ES-I3 (cell line): ENCODE data around the gene FAM3C.
"Not testable (repeated sequence)": the region's sequence is repeated elsewhere in the genome, so short reads cannot be mapped to it uniquely, and the experiment has no call there.

Source experiments
- H3K36me3 ChIP-seq: 2 replicates; pipeline ENCODE4 v1.6.1; 2013; ENCODE audit warnings: mild to moderate bottlenecking, low read length, control low read depth, moderate library complexity; ENCODE audit not compliant: insufficient read depth
- H3K4me1 ChIP-seq: 2 replicates; pipeline ENCODE4 v1.6.1; 2013; ENCODE audit warnings: mild to moderate bottlenecking, control low read depth, low read length; ENCODE audit not compliant: insufficient read depth
- H3K9ac ChIP-seq: 2 replicates; pipeline ENCODE4 v1.6.1; 2013; ENCODE audit warnings: low read depth, mild to moderate bottlenecking, low read length, moderate library complexity
- H3K9me3 ChIP-seq: 2 replicates; pipeline ENCODE4 v1.6.1; 2013; ENCODE audit warnings: mild to moderate bottlenecking, low read length, moderate library complexity; ENCODE audit not compliant: control insufficient read depth, insufficient read depth

Gene FAM3C

DNA sequence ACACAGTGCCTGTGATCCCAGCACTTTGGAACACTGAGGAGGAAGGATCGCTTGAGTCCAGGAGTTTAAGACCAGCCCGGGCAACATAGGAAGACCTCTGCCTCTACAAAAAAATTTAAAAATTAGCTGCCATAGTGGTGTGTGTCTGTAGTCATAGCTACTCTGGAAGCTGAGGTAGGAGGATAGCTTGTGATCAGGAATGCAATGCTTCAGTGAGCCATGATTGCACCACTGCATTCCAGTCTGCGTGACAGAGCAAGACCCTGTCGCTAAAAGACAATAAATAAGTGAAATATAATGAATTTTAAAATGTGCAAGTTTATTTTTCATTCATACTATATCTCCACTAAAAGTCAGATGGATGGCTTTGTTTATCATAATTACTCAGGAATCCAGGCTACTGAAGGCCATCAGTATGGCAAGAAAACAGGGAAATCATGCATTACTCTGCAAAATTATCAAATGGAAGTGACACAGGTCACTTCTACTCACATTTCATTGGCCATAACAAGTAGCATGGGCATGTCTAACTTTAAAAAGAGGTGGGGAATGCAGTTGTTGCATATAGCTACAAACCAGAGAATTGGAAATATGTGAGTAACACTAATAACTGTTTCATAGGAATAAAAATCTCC, 32.9 kb upstream of the FAM3C start:
- Histone ChIP-seq H3K36me3 (no peaks in the 10 kb centered on the region; the same call in 1 of the 2 replicates), H3K4me1 (no peaks in the 10 kb centered on the region), H3K9ac (no peak overlapping the region), H3K9me3 (no peaks in the 10 kb centered on the region)

DNA sequence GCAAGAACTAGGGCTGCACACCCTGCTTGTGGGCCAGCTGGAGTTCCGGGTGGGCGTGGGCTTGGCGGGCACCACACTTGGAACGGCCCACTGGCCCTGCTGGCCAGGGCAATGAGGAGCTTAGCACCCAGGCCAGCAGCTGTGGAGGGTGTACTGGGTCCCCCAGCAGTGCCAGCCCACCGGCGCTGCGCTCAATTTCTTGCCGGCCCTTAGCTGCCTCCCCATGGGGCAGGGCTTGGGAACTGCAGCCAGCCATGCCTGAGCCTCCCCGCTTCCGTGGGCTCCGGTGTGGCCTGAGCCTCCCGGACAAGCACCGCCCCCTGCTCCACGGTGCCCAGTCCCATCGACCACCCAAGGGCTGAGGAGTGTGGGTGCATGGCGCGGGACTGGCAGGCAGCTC, 25.6 kb upstream of the FAM3C start:
- not testable (repeated sequence) for H3K36me3 ChIP-seq, H3K9me3 ChIP-seq, H3K9ac ChIP-seq, H3K4me1 ChIP-seq

DNA sequence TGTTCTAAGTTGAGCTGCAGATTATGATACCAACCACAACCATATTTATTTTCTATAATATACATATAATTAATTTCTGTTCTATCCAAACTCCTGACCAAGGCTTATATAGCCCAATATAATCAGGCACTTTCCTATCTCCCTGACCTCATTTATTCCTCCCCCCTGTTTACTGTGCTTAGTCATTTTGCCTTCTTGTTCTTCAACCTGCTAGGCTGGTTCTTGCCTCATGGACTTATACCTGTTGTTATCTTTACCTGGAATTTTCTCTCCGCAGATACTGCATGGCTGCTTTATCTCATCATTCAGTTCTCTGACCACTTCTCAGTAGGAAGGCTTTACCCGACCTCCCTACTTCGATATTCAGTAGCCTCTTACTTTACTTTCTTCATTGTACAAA, 24.9 kb upstream of the FAM3C start:
- no peaks in the 10 kb centered on the region for H3K4me1 ChIP-seq
- no peaks in the 10 kb centered on the region for H3K9me3 ChIP-seq
- no peak overlapping the region for H3K9ac ChIP-seq
- no peaks in the 10 kb centered on the region for H3K36me3 ChIP-seq

DNA sequence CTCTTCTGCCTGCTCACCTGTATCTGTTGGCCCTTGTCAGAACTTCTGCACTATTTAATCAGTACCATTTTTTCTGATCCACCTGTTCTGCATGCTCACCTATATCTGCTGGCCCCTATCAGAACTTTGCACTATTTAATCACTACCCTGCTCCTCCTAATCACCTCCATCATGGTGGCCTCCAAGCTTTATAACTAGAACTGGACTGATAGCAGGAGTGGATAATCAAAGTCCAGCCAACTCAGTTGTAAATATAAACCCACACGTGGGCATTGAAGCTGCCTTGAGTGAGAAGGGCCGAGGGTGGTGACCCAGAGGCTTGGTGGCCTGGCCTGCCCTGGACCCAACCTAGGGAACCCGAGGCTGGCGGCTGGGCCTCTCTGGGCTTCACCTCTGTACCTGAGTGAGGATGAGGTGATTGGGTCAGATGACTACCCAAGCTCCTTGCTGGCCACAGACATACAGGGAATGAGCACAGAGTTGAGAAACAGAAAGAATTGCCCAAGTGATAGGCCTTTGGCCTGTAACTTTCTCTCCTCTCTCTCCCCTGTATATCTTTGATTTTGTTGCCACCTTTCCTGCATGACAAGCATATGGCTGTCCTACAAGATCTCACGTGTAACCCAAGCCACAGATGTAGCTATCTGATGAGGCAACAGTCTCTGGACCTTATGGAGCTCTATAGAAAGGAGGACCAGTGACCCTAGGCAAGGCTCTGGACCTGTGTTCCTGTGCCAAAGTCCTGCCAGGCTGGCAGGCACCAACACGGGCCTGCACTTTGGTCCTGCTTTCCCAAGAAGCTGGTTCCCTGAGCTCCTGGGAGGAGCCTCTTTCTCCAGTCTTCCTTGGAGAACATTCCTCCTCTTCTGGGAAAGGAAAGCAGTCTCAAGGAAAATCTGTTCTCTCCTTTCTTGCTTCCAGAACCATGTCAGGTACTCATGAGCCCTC, 23.4 kb upstream of the FAM3C start:
- Histone ChIP-seq H3K4me1 (no peaks in the 10 kb centered on the region), H3K9me3 (no peaks in the 10 kb centered on the region), H3K9ac (no peak overlapping the region), H3K36me3 (no peaks in the 10 kb centered on the region)

DNA sequence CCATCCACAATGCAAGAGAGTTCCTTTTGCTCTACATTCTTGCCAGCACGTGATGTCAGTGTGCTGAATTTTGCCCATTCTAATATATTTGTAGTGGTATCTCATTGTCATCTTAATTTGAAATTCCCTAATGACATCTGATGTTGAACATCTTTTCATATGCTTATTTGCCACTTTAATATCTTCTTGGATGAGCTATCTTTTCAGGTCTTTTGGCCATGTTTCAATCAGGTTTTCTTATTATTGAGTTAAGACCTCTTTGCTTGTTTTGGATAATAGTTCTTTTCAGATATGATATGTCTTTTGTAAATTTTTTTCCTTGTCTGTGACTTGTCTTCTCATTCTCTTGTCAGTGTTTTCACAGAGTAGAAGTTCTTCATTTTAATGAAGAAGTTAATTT, 20.4 kb upstream of the FAM3C start:
- Histone ChIP-seq H3K9ac (no peak overlapping the region), H3K36me3 (no peaks in the 10 kb centered on the region), H3K9me3 (no peaks in the 10 kb centered on the region), H3K4me1 (peaks cover 3% of the 10 kb centered on the region; the same call in 1 of the 2 replicates)

DNA sequence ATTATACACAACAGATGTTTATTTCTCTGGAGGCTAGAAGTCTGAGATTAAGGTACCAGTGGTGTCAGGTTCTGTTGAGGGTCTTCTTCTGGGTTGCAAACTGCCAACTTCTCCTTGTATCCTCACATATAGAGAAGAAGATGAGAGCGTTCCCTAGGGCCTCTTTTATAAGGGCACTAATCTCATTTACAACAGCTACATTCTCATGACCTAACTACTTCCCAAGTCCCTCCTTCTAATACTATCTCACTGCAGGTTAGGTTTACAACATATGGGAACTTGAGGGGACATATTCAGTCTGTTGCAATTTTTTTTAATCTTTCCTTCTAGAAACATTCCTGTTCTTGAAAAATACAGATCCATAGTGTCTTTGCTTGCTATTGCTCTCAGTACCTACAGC, 18.3 kb upstream of the FAM3C start:
- Histone ChIP-seq H3K36me3 (no peaks in the 10 kb centered on the region), H3K9me3 (no peaks in the 10 kb centered on the region), H3K9ac (no peak overlapping the region), H3K4me1 (peaks cover 3% of the 10 kb centered on the region; the same call in 1 of the 2 replicates)

DNA sequence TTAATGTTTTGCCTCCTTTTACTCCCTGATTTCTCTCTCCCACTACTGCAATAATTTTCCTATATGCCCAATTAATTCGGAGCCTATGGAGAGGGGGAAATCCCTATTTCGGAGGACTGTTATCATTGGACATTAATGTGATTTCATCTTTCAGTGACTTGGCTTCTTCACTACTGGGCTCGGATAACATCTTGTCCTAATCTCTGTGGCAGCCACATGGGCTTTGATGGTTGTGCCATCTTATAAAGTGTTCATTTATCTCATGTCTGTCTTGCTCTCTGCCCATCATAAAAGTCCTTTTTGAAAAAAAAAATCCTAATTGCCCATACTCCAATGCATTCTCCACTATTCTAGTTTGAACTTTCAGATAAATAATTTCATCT, 15.5 kb upstream of the FAM3C start:
- Histone ChIP-seq H3K9ac (no peak overlapping the region), H3K4me1 (peaks cover 3% of the 10 kb centered on the region; the same call in 1 of the 2 replicates), H3K36me3 (no peaks in the 10 kb centered on the region), H3K9me3 (no peaks in the 10 kb centered on the region)

DNA sequence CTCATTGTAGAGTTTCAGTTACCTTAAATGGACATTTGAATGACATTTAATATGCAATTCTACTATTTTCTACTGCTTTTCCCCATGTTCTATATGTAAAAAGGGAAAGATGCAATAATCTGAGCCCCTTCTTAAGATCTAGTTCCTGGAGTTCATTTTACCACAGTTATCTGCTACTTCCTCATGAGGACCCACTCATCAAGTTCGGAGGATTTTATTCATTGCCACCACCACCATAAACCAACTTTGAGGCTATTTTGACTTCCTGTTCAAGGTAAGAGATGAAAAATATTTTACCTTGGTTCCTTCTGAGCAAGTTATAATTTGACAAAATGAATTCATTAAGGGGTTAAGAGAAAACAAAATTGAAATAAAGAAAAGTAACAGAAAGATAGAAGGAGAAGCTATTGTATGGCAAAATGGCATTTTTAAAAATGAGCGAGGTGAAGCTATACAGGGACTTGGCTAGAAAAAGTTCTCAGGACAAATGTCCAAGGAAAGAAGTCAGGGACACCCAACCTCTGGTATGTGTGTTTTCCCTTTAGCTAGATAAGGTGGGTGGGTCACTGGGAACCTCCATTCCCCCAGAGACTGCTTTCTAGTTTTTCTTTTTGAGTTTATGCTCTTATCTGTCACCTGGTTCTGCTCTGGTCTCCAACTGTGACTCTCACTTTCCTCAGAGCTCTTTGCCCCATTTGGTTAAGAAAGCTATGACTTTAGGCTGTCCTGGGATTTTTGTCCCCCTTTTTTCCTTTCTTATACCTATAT, 14.9 kb upstream of the FAM3C start:
- no peak overlapping the region for H3K9ac ChIP-seq
- no peaks in the 10 kb centered on the region for H3K9me3 ChIP-seq
- no peaks in the 10 kb centered on the region for H3K36me3 ChIP-seq
- H3K4me1 ChIP-seq, result peaks cover 3% of the 10 kb centered on the region; the same call in 1 of the 2 replicates

DNA sequence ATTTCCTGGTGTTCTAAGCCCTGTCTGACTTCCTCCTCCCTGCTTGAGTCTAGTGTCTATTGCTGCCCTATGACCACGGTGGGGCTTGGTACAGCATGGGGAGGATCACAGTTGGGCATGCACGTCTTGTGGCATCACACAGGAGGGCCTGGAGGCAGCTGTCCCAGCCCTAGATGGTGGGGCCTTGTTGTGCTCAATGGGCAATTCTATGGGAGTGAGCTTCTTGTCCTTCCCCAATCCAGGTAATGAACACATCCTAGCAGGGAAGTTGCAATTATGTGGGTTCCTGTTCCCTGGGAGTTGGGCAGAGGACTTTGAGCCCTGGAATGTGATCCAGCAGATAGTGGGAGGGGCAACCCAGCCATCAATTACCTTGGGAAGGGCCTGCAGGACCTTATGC, 10.8 kb upstream of the FAM3C start:
- Histone ChIP-seq H3K4me1 (peaks cover under 1% of the 10 kb centered on the region; the same call in 1 of the 2 replicates), H3K9ac (no peak overlapping the region), H3K36me3 (no peaks in the 10 kb centered on the region), H3K9me3 (no peaks in the 10 kb centered on the region)

DNA sequence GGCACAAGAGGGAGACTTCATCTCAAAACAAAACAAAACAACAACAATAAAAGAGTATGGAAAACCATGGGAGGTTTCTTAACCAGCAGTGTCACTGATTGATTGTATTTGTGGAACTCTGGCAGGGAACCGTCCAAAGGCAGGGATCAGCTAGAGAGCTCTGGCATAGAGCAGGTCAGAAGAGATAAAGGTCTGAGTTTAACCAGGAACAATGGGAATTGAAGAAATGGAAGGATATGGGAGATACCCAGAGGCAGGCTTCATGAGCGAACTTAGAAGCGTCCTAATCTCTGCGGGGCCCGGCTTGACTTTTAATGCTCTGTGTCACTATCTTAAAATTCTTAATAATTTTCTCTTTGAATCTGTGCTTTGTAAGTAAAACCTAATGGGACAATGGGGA, 10.4 kb upstream of the FAM3C start:
- Histone ChIP-seq H3K4me1 (no peaks in the 10 kb centered on the region), H3K9ac (no peak overlapping the region), H3K9me3 (no peaks in the 10 kb centered on the region), H3K36me3 (no peaks in the 10 kb centered on the region)

DNA sequence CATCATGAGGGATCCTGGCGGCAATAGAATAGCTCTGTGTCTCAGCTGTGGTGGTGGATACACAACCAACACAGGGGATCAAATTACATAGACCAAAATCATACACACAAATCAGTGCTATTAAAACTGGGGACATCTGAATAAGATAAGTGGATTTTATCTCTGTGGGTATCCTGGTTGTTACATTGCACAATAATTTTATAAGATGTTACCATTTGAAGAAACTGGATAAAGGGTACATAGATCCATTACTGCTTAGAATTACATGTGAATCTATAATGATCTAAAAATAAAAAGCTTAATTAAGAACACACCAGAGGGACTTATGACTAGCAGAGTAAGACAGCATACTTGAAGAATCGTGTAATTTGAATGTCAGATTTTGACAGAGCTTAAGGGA, 8.2 kb upstream of the FAM3C start:
- Histone ChIP-seq H3K9ac (no peak overlapping the region), H3K36me3 (no peaks in the 10 kb centered on the region), H3K4me1 (no peaks in the 10 kb centered on the region), H3K9me3 (no peaks in the 10 kb centered on the region)

DNA sequence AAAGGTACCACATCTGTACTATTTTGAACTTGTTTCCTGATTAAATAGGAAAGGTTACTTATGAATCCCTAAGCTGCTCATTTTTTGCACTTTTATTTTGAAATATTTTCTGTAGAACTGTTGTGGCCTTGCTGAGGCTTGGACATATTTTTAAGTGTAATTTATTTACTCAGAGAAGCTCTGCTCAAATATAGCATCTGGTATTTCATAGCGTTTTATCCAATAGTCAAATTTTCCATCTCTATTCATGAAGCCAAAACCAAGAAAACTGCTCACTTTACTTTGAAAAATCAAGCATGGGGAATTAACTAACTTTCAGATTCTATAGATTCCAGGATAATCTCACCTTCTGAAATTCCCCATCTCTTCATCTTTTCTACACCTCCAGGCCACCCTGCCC, 6.6 kb upstream of the FAM3C start:
- Histone ChIP-seq H3K9me3 (no peaks in the 10 kb centered on the region), H3K4me1 (no peaks in the 10 kb centered on the region), H3K9ac (no peak overlapping the region), H3K36me3 (no peaks in the 10 kb centered on the region)

DNA sequence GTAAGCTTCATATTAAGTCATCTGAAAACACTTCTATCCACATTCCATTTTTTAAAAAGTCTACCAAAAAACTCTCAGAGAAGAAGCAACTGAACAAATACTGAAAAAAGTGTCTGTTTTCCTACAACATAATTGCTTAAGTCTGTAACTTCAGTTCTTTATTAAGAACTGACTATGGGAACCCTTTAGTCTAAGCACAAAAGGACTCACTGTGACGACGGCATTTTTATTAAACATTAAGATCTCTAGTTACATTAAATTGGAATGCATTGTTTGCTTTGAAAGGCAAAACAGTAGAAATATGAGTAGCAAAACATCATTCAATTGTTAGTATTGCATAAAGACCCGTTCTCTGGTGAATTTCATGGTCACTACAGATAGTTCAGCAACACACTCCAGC, 5.8 kb upstream of the FAM3C start:
- no peak overlapping the region for H3K9ac ChIP-seq
- no peaks in the 10 kb centered on the region for H3K4me1 ChIP-seq
- no peaks in the 10 kb centered on the region for H3K9me3 ChIP-seq

DNA sequence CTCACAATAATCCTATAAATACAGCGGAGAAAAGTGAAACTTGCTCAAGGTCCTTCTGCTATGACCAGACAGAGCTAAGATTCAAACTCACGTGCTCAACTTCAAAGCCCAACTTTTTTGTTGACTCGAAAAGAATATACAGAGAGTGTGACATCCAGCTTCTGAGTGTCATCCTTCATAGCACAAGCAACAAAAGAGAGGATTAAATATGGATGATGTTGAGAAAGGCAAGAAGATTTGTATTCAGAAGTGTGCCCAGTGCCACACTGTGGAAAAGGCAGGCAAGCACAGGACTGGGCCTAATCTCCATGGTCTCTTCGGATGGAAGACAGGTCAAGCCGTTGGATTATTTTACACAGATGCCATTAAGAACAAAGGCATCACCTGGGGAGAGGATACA, 2.1 kb upstream of the FAM3C start:
- H3K9ac ChIP-seq, result no peak overlapping the region
- H3K36me3 ChIP-seq, result 0 out of 2 replicates have a peak, but pooled peaks cover 3% of the 10 kb centered on the region
- peaks cover 3% of the 10 kb centered on the region; the same call in 1 of the 2 replicates for H3K4me1 ChIP-seq
- H3K9me3 ChIP-seq, result no peaks in the 10 kb centered on the region

More for the DNA sequence above, 5.8 kb upstream of the FAM3C start:
- H3K36me3 ChIP-seq, result no peaks in the 10 kb centered on the region
